Erythroblast (primary cell): ENCODE data around the gene QKI.

Experiments
- GATA1 ChIP-seq: IDR thresholded peaks from 2 replicates; pipeline ENCODE4 v1.6.1; 2011; ENCODE audit warnings: low read depth, mild to moderate bottlenecking, control low read depth, low read length, moderate library complexity
- POLR2A ChIP-seq: IDR thresholded peaks from 2 replicates; pipeline ENCODE4 v1.6.1; 2011; ENCODE audit warnings: mild to moderate bottlenecking, low read length

DNA sequence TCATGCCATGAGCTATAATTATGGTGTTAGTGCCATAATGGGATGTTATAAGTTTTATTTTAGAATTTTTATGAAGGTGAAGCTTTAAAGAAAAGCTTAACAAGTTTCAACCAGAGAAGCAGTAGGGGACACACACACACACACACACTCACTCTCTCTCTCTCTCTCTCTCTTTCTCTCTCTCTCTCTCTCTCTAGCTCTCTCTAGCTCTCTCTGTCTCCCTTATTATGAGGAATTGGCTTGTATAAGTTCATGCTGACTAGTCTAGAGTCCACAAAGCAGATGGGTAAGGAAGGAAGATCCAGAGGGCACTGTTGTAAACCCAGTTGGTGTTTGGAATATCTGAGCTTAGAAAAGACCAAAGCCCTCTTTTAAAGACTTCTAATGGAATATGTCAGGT, 102.4 kb downstream of the QKI start:
- TF ChIP-seq POLR2A (no peak), GATA1 (no peak)
